Kidney epithelial cell (primary cell): ENCODE data around the gene RASAL2. TPM values are rescaled to one million over a fixed set of nuclear protein-coding genes. Genes with fewer than 3 reads are reported as not detected.

ENCODE experiments used
- DNase-seq: peaks from one replicate; pipeline ENCODE4 v3.0.0-alpha.2; 2010; ENCODE audit warnings: low read depth
- H3K27me3 ChIP-seq: 2 replicates; pipeline ENCODE4 v1.6.0; 2011; ENCODE audit warnings: low read length; ENCODE audit not compliant: control insufficient read depth, insufficient read depth
- H3K36me3 ChIP-seq: 2 replicates; pipeline ENCODE4 v1.5.1; 2011; ENCODE audit warnings: low read length; ENCODE audit not compliant: control insufficient read depth, insufficient read depth
- H3K4me3 ChIP-seq: 2 replicates; pipeline ENCODE4 v1.5.1; 2011; ENCODE audit warnings: low read depth, mild to moderate bottlenecking, control low read depth, low read length
- CTCF ChIP-seq: IDR thresholded peaks from 2 replicates; pipeline ENCODE4 v1.5.1; 2011; ENCODE audit warnings: mild to moderate bottlenecking, moderate library complexity, low read length, control low read depth, inconsistent platforms; ENCODE audit not compliant: insufficient read depth, poor library complexity, severe bottlenecking
- total RNA-seq: library from RNA; depleted of rRNA; stranded (reverse); fragments of >200 nt; gene quantifications from 2 replicates; pipeline ENCODE4 v1.2.3, GENCODE V29; 2015

The RASAL2 gene
- total RNA-seq, 1 donor from 2014 or later = 18.3 TPM

- Histone ChIP-seq H3K4me3 (no peak overlapping the region), H3K27me3 (no peaks in the 10 kb centered on the region), H3K36me3 (no peaks in the 10 kb centered on the region)
- TF ChIP-seq CTCF = no peak
- no peak for DNase-seq
These were observed 378.6 kb downstream of the RASAL2 start for GRCh38 chr1:178472531-178472930.

- TF ChIP-seq CTCF = no peak
- H3K4me3 ChIP-seq = no peak overlapping the region
- H3K36me3 ChIP-seq = no peaks in the 10 kb centered on the region
- H3K27me3 ChIP-seq = no peaks in the 10 kb centered on the region
- DNase-seq = no peak
These were observed 383.5 kb downstream of the RASAL2 start for GRCh38 chr1:178477373-178477772.

- no peak for TF ChIP-seq CTCF
- DNase-seq = no peak
These were observed 383.9 kb downstream of the RASAL2 start for GRCh38 chr1:178477841-178478240.

GRCh38 chr1:178483251-178483957 lies 389.5 kb downstream of the RASAL2 start:
- Histone ChIP-seq H3K27me3 (no peaks in the 10 kb centered on the region), H3K36me3 (no peaks in the 10 kb centered on the region), H3K4me3 (no peak overlapping the region)
- no peak for DNase-seq
- no peak for TF ChIP-seq CTCF

More at GRCh38 chr1:178477841-178478240, 383.9 kb downstream of the RASAL2 start:
- Histone ChIP-seq H3K27me3 (no peaks in the 10 kb centered on the region), H3K36me3 (no peaks in the 10 kb centered on the region), H3K4me3 (no peak overlapping the region)

GRCh38 chr1:178484698-178485225 lies 390.9 kb downstream of the RASAL2 start:
- no peak for DNase-seq
- Histone ChIP-seq H3K4me3 (no peak overlapping the region), H3K36me3 (no peaks in the 10 kb centered on the region), H3K27me3 (no peaks in the 10 kb centered on the region)
- TF ChIP-seq CTCF = no peak
